Endothelial cell of umbilical vein (primary cell): ENCODE measurements around the gene ULK4. TPM values are rescaled to one million over a fixed set of nuclear protein-coding genes. Genes with fewer than 3 reads are reported as not detected.

Source experiments
- Bru-seq: library from RNA; stranded (reverse); fragments of 400-500 nt; gene quantifications from one replicate; lab custom pipeline; 2021; lab: Mats Ljungman, UMichigan
- BruChase-seq, 2 experiments: library from RNA; stranded (reverse); fragments of 400-500 nt; gene quantifications; one replicate each; lab custom pipeline; 2021; lab: Mats Ljungman, UMichigan
- BruUV-seq: library from RNA; stranded (reverse); fragments of 400-500 nt; replicated peaks from 2 replicates; lab custom pipeline; 2021; lab: Mats Ljungman, UMichigan
- CTCF ChIA-PET: fragments of 300-600, 350-600 bp; sonication (Branson Sonifier 250); formaldehyde crosslinking; loops from one replicate; lab custom pipeline; 2021; ENCODE audit warnings: antibody characterized with exemption, inconsistent platforms; lab: Charles Lee
- POLR2A ChIA-PET: fragments of 300-600, 350-600 bp; sonication (Branson Sonifier 250); formaldehyde crosslinking; loops from one replicate; lab custom pipeline; 2021; ENCODE audit warnings: antibody characterized with exemption, inconsistent platforms; lab: Charles Lee
- DNase-seq: peaks from one replicate; pipeline ENCODE4 v3.0.0-alpha.2; 2011; ENCODE audit warnings: low read depth, low spot score
- FAIRE-seq: peaks from 2 replicates; lab custom pipeline; 2011; peaks lifted over from hg19 to GRCh38; lab: Jason Lieb, UNC
- H2AFZ ChIP-seq: 2 replicates; pipeline ENCODE4 v1.6.0; 2012; ENCODE audit warnings: low read depth, low read length, control low read depth, inconsistent platforms
- H3K27ac ChIP-seq: 2 replicates; pipeline ENCODE4 v1.5.1; 2011; ENCODE audit warnings: low read depth, mild to moderate bottlenecking, control low read depth, low read length, moderate library complexity; ENCODE audit not compliant: insufficient read depth
- H3K27me3 ChIP-seq, 2 experiments: 2 replicates each; pipeline versions ENCODE4 v1.6.0 to v1.6.1; 2011; ENCODE audit warnings: low read length in 2 of 2, mixed read lengths in 1 of 2; ENCODE audit not compliant: control insufficient read depth in 2 of 2, insufficient read depth in 2 of 2
- H3K36me3 ChIP-seq, 2 experiments: 2 replicates in 1 of 2; 3 replicates in 1 of 2; pipeline ENCODE4 v1.5.1; 2011; ENCODE audit warnings: low read length in 2 of 2, mild to moderate bottlenecking in 1 of 2, moderate library complexity in 1 of 2; ENCODE audit not compliant: control insufficient read depth in 2 of 2, insufficient read depth in 2 of 2; ENCODE audit errors: extremely low read depth in 1 of 2
- H3K4me1 ChIP-seq: 3 replicates; pipeline ENCODE4 v1.5.1; 2011; ENCODE audit warnings: mild to moderate bottlenecking, low read length; ENCODE audit not compliant: control insufficient read depth, insufficient read depth; ENCODE audit errors: extremely low read depth
- H3K4me2 ChIP-seq: 2 replicates; pipeline ENCODE4 v1.6.1; 2011; ENCODE audit warnings: low read length, control low read depth, mixed read lengths; ENCODE audit not compliant: insufficient read depth
- H3K4me3 ChIP-seq, 3 experiments: fragments of 200-600 bp in 1 of 3; sonication (generic), shearing (Covaris generic) in 1 of 3; replicated peaks in 1 of 3; 2 replicates each; pipeline ENCODE4 v1.5.1; 2011 to 2016; ENCODE audit warnings: control low read depth in 3 of 3, low read length in 3 of 3, mild to moderate bottlenecking in 2 of 3, inconsistent platforms in 1 of 3, low read depth in 1 of 3, moderate library complexity in 1 of 3; ENCODE audit not compliant: insufficient read depth in 1 of 3
- H3K79me2 ChIP-seq: 2 replicates; pipeline ENCODE4 v1.6.0; 2012; ENCODE audit warnings: low read length, inconsistent platforms; ENCODE audit not compliant: control insufficient read depth, insufficient read depth
- H3K9ac ChIP-seq: replicated peaks from 2 replicates; pipeline ENCODE3; 2011; ENCODE audit warnings: low read length, control low read depth; ENCODE audit not compliant: insufficient read depth; ENCODE audit errors: extremely low read depth
- H3K9me1 ChIP-seq: replicated peaks from 3 replicates; pipeline ENCODE4 v1.6.0; 2011; ENCODE audit warnings: mild to moderate bottlenecking, low read length; ENCODE audit not compliant: control insufficient read depth, insufficient read depth; ENCODE audit errors: extremely low read depth
- H3K9me3 ChIP-seq: replicated peaks from 2 replicates; pipeline ENCODE4 v1.5.1; 2012; ENCODE audit warnings: low read length, inconsistent platforms; ENCODE audit not compliant: control insufficient read depth, insufficient read depth
- H4K20me1 ChIP-seq: replicated peaks from 2 replicates; pipeline ENCODE3; 2011; ENCODE audit warnings: mild to moderate bottlenecking, low read length; ENCODE audit not compliant: control insufficient read depth, insufficient read depth; ENCODE audit errors: extremely low read depth
- EZH2 ChIP-seq: IDR thresholded peaks from 2 replicates; pipeline ENCODE4 v1.6.1; 2012; ENCODE audit warnings: borderline replicate concordance, low read depth, mild to moderate bottlenecking, moderate library complexity, low read length, inconsistent platforms; ENCODE audit not compliant: severe bottlenecking
- FOS ChIP-seq: IDR thresholded peaks from 2 replicates; pipeline ENCODE4 v1.6.1; 2011; ENCODE audit warnings: mild to moderate bottlenecking, low read length, moderate library complexity, borderline replicate concordance; ENCODE audit not compliant: insufficient read depth
- JUN ChIP-seq: IDR thresholded peaks from 2 replicates; pipeline ENCODE4 v1.6.1; 2011; ENCODE audit warnings: borderline replicate concordance, low read depth; ENCODE audit not compliant: insufficient read length, insufficient read depth
- MAX ChIP-seq: IDR thresholded peaks from 2 replicates; pipeline ENCODE4 v1.6.1; 2011; ENCODE audit not compliant: insufficient read depth, insufficient read length
- POLR2A ChIP-seq: IDR thresholded peaks from 2 replicates; pipeline ENCODE4 v1.6.1; 2012; ENCODE audit warnings: low read depth, mild to moderate bottlenecking, control low read depth, low read length
- POLR2AphosphoS5 ChIP-seq: IDR thresholded peaks from 2 replicates; pipeline ENCODE4 v1.6.1; 2012; ENCODE audit warnings: low read depth, mild to moderate bottlenecking, control low read depth, low read length, moderate library complexity; ENCODE audit not compliant: insufficient read depth
- dilution Hi-C: fragments of 300-500 bp; cut with MboI; formaldehyde crosslinking; loops from one replicate; pipeline ENCODE4 v1.15.0; 2019; ENCODE audit warnings: low sequenced_read_pairs; ENCODE audit not compliant: extremely low pct_ligation_motif_present
- intact Hi-C: fragments of 100-400 bp; cut with micrococcal nuclease; formaldehyde crosslinking; loops from one replicate; pipeline ENCODE4 v1.10.0; 2022
- long read RNA-seq: library from polyadenylated mRNA; stranded (forward); transcript quantifications from one replicate; pipeline ENCODE4 v2.0.0, GENCODE V29; 2021
- polyA minus RNA-seq, 3 experiments: library from RNA; depleted of rRNA, polyadenylated mRNA; stranded (reverse); fragments of >200 nt; gene quantifications; 1 replicate in 1 of 3; 2 replicates in 2 of 3; pipeline ENCODE4 v1.2.3, GENCODE V29; 2011
- polyA plus RNA-seq, 4 experiments: library from polyadenylated mRNA; depleted of rRNA in 3 of 4; stranded (reverse) in 3 of 4; unstranded in 1 of 4; fragments of >200 nt; gene quantifications; 2 replicates each; pipeline versions ENCODE4 v1.2.1 to v1.2.3, GENCODE V29; 2011 to 2012; ENCODE audit warnings: missing spikeins in 1 of 4
- total RNA-seq: library from RNA; stranded (reverse); gene quantifications from 2 replicates; pipeline ENCODE4 v1.2.3, GENCODE V29; 2021

The ULK4 gene
- total RNA-seq = 13.1 and 16.0 TPM in 2 replicates
- polyA plus RNA-seq = 1.9 and 3.3 TPM in 2 replicates
- polyA plus RNA-seq (2011; cell fraction: cytosol; rRNA removed) = 3.1 and 3.5 TPM in 2 replicates
- polyA plus RNA-seq (2011; cell fraction: nucleus; rRNA removed) = 9.9 and 15.0 TPM in 2 replicates
- polyA plus RNA-seq (2012) = 6.5 and 7.7 TPM in 2 replicates
- polyA minus RNA-seq = 15.1 and 19.8 TPM in 2 replicates
- polyA minus RNA-seq (2011; cell fraction: cytosol; rRNA and poly(A)+ RNA removed) = 4.6 TPM
- polyA minus RNA-seq (2011; cell fraction: nucleus; rRNA and poly(A)+ RNA removed) = 51.2 and 70.5 TPM in 2 replicates
- percentile 62 among the genes with signal in this experiment for Bru-seq, nascent RNA
- BruChase-seq, experiment 1, labeled RNA remaining after a 6-hour chase = percentile 39 among the genes with signal in this experiment
- BruChase-seq, experiment 2, labeled RNA remaining after a 2-hour chase = percentile 52 among the genes with signal in this experiment
- long read RNA-seq, full-length matches to known transcripts = 5 of 21 reads
- long read RNA-seq, partial matches to known transcripts = 3 of 21 reads
- long read RNA-seq, other reads (novel, unspliced or antisense) = 13 of 21 reads

- peak within 1 kb of the TSS; percentile 29 to 72 (median 64) for H3K4me3 ChIP-seq
- DNase-seq = peak; percentile 100
- ChIA-PET POLR2A (interaction anchor here (0.6 to 1.2 kb wide), 3 partner anchors 110 to 1503 kb away, joined by 3 to 4 read pairs (median 3); no protein-coding TSS in a partner anchor), CTCF (interaction anchor here (0.8 to 1.7 kb wide), 5 partner anchors 49 to 138 kb away, joined by 3 to 12 read pairs (median 4); no protein-coding TSS in a partner anchor)
- no TSS peak for BruUV-seq
- peak within 1 kb of the TSS; percentile 97 for H3K4me2 ChIP-seq
- H4K20me1 ChIP-seq = no peaks in the 10 kb centered on the region
- no peaks in the 10 kb centered on the region for H3K9me1 ChIP-seq
- H3K27ac ChIP-seq = peak within 1 kb of the TSS; percentile 90
- H3K9ac ChIP-seq = peak within 1 kb of the TSS; percentile 97
- H3K4me1 ChIP-seq = peaks cover 13% of the 10 kb centered on the region
- TF ChIP-seq POLR2AphosphoS5 = peak; percentile 97
- peak; percentile 63 for TF ChIP-seq POLR2A
- peak; percentile 33 for TF ChIP-seq FOS
- no peak for TF ChIP-seq EZH2
- TF ChIP-seq MAX = peak; percentile 78
- peak; percentile 35 for TF ChIP-seq JUN
- H3K36me3 ChIP-seq = no peaks in the 10 kb centered on the region
- H3K9me3 ChIP-seq = no peaks in the 10 kb centered on the region
- intact Hi-C loops (loop anchor here (1.0 to 5.0 kb wide), 11 partner anchors 52 to 1650 kb away; partner anchors contain the start of gene RPL14), dilution Hi-C loops (no loop called here)
- peak within 1 kb of the TSS; percentile 85 for H2AFZ ChIP-seq
- peaks cover 4% of the 10 kb centered on the region for H3K79me2 ChIP-seq
- FAIRE-seq = peak; percentile 98
- no peaks in the 10 kb centered on the region for H3K27me3 ChIP-seq
Measured at GRCh38 chr3:41961751-41962679, at the start of gene ULK4. TSS of gene ULK4 (minus strand) at chr3:41962103. CDS start at chr3:41954759, 7,344 bp downstream.
